Endothelial cell of hepatic sinusoid (primary cell): Measurements from ENCODE around the gene GCM1.

Source experiments
- in situ Hi-C: cut with HindIII; loops from 2 replicates; pipeline ENCODE4 v1.10.0; 2017; ENCODE audit warnings: low sequenced_read_pairs

The GCM1 gene

GRCh38 chr6:53152576-53152975 lies 3.9 kb upstream of the GCM1 start:
- in situ Hi-C loops = no loop called here

GRCh38 chr6:53151676-53152075 lies 3.0 kb upstream of the GCM1 start:
- in situ Hi-C loops = no loop called here

GRCh38 chr6:53144802-53145201 lies 3.8 kb downstream of the GCM1 start:
- in situ Hi-C loops = no loop called here

- in situ Hi-C loops = no loop called here
Measured at GRCh38 chr6:53143710-53144109, 4.9 kb downstream of the GCM1 start.

- in situ Hi-C loops = no loop called here
Measured at GRCh38 chr6:53142810-53143209, 5.8 kb downstream of the GCM1 start.

GRCh38 chr6:53139841-53140413 lies 8.7 kb downstream of the GCM1 start:
- in situ Hi-C loops = no loop called here

- in situ Hi-C loops = no loop called here
Measured at GRCh38 chr6:53136000-53136609, 12.5 kb downstream of the GCM1 start.

- in situ Hi-C loops = no loop called here
Measured at GRCh38 chr6:53134601-53135235, 13.9 kb downstream of the GCM1 start.

- in situ Hi-C loops = no loop called here
Measured at GRCh38 chr6:53133961-53134360, 14.7 kb downstream of the GCM1 start.

- in situ Hi-C loops = no loop called here
Measured at GRCh38 chr6:53130569-53131290, 17.9 kb downstream of the GCM1 start.

- in situ Hi-C loops = no loop called here
Measured at GRCh38 chr6:53128842-53129241, 19.8 kb downstream of the GCM1 start.

- in situ Hi-C loops = no loop called here
Measured at GRCh38 chr6:53125276-53125675, 23.4 kb downstream of the GCM1 start.

GRCh38 chr6:53124131-53124800 lies 24.4 kb downstream of the GCM1 start:
- in situ Hi-C loops = no loop called here

GRCh38 chr6:53119772-53120409 lies 28.8 kb downstream of the GCM1 start:
- in situ Hi-C loops = no loop called here

- in situ Hi-C loops = no loop called here
Measured at GRCh38 chr6:53119349-53119748, 29.3 kb downstream of the GCM1 start.

- in situ Hi-C loops = no loop called here
Measured at GRCh38 chr6:53115741-53116140, 32.9 kb downstream of the GCM1 start.

GRCh38 chr6:53115113-53115512 lies 33.5 kb downstream of the GCM1 start:
- in situ Hi-C loops = no loop called here

GRCh38 chr6:53113742-53114141 lies 34.9 kb downstream of the GCM1 start:
- in situ Hi-C loops = no loop called here

GRCh38 chr6:53112871-53113270 lies 35.8 kb downstream of the GCM1 start:
- in situ Hi-C loops = no loop called here

- in situ Hi-C loops = no loop called here
Measured at GRCh38 chr6:53112404-53112803, 36.2 kb downstream of the GCM1 start.

GRCh38 chr6:53111865-53112264 lies 36.8 kb downstream of the GCM1 start:
- in situ Hi-C loops = no loop called here
